Myocyte (in vitro differentiated cells): ENCODE measurements around the gene NRIP1. TPM values are rescaled to one million over a fixed set of nuclear protein-coding genes. Genes with fewer than 3 reads are reported as not detected.

ENCODE experiments used
- DNase-seq: peaks from one replicate; pipeline ENCODE4 v3.0.0-alpha.2; 2012; ENCODE audit warnings: low read depth
- total RNA-seq: library from RNA; depleted of rRNA; stranded (reverse); fragments of >200 nt; gene quantifications from 2 replicates; pipeline ENCODE4 v1.2.3, GENCODE V29; 2014

Gene NRIP1
- total RNA-seq, 1 donor from 2014 or later: 37.3 TPM

DNA sequence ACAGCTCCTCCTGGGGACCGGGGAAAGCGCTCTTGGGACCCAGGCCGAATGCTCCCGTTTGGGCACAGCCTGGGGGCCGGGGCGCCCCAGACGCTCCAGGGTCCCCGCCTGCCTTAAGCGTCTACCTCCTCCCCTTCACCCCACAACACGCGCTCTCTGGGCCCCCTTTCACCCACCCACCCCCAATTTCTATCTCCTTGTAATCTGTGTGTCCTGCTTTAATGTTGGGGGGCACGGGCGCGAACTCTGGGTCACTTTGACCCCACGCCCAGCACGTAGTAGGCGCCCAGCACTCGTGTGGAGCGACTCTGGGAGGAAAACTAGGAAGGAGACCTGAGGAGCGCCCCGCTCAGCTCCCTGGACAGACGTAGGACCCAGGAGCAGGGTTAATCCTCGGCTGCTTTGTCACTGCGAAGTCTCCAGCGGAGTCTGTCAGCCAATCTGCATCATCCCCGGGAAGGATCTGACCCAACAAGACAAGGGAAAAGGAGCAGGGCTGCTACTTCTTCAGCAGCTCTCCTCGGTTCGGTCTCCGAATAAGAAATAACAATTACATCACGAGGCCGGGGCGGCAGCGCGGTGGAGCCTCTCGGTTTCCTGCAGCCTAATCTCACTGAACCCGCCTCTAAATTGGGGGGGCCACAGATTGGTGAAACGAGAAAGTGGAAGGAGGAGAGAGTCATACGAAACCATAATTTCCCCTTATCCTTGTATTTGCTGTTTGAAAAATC lies 757 bp upstream of the NRIP1 start:
- peak; percentile 88 for DNase-seq

DNA sequence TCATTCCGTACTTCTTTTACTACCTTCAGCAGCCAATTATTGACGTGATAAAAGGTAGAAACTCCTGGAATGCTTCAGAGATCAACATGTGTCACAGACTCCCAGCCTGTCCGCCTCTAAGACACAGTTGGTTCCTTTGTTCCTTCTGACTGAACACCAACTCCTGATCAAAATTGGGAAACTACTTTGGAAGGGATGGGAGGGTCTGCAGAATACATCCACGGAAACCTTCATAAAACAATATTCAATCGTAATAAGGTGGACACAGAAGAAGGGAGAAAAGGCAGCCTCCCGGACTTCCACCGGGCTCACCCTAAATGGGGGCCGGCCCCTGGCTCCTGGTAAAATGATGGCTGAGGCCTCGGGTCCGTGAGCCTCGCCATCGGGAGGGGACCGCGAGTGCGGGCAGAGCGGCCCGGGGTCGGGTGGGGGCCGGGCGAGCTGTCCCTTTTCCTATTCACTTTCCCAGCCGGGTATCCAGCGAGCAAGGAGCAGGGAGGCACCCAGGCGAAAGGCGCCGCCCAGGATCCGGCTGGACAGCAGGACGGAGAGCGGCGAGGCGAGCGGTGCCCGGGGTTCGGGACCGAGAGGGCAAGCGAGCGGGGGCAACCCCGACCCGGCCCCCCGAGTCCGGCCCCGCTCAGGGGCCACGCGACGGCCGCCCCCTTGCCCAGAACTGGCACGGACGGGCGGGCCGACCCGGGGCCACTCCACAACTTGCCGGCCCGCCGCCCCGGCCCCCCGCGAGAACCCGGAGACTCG lies 805 bp downstream of the NRIP1 start:
- DNase-seq: peak; percentile 64

- peak; percentile 29 for DNase-seq
Observed at GRCh38 chr21:15063081-15063813, 1.6 kb downstream of the NRIP1 start.

- peak; percentile 45 for DNase-seq
Observed at GRCh38 chr21:15062606-15062965, 2.2 kb downstream of the NRIP1 start.

GRCh38 chr21:15061747-15062605 lies 2.8 kb downstream of the NRIP1 start:
- peak; percentile 18 for DNase-seq

GRCh38 chr21:15061279-15061678 lies 3.5 kb downstream of the NRIP1 start:
- DNase-seq: no peak

DNA sequence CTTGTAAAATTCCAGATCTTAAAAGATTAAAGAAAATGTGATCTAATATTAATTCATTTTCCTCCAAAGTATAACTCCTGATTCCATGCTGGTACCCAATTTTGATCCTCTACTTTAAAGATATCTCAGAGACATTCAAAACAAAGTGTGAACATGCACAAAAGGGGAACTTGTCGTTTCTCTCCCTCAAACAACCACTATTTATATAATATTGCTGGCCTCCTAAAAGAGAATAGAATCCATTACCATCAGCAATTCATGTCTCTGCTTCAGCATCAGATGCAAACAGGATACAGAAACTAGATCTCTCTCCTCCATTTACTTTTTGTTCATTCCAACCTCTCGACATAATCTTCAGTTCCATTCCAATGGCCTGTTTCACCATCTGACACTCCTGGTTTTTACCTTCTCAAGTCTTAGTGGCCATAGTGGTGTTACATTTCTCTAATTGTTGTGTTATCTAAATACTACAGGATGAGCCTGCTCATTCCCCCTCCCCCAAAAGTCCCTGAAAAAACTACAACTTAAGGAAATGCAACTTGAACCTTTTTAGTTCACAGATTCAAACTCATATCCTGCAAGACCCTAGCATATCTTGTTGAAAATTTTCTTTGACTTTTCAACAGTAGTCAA lies 4.1 kb downstream of the NRIP1 start:
- DNase-seq: no peak

DNA sequence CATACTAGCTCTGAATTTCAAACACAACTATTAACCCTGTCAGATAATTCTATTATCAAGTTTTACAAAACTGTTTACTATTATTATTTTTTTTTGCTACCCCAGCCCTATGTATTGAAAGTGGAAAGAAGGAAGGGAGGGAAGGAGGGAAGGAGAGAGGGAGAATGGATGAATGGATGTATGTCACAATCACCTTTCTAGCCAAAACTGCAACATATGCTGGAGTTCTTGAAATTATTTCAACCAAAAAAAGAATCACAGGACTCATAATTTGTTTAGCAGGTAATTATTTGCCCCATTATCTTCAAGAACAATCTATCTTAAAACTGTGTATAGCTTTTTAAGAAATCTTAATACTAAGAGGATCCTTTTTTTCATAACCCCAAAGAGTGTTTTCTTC lies 5.4 kb downstream of the NRIP1 start:
- no peak for DNase-seq

DNA sequence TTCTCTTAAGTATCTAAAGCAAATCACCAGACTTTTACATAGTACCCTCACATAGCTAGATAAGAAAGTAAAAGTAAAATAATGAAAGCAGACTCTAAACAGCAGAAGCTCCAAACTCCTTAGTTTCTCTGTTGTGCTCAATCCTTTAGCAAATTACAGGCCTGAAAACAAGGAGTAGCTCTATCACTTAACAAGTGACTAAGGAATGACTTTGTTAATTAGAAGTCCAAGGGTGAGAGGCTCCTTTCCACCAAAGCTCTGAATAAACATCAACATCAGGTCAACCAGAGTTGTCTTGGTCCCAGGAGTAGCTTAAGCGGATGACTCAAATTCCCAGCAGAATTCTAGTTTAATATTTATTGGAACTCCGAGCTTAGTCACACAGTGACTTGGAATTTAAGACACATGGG lies 5.9 kb downstream of the NRIP1 start:
- peak; percentile 42 for DNase-seq

DNA sequence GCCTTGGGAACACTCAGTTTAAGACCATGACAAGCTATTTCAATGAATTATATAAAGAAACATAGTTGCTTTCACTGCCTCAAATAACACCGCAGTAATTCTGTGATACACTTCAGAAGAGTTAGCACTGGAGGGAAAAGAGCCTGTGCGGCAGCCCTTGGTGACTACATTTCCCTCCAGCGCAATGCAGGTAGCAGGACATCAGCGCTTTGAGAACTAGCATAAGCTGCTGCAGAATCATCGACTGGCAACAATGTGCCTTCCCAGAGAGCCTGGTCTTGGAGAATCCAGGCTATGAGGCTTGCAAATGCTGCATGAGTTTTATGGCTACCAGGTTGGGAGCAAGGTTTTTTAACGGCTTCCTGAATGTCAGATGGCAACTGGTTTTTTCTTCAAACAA lies 7.5 kb downstream of the NRIP1 start:
- no peak for DNase-seq

DNA sequence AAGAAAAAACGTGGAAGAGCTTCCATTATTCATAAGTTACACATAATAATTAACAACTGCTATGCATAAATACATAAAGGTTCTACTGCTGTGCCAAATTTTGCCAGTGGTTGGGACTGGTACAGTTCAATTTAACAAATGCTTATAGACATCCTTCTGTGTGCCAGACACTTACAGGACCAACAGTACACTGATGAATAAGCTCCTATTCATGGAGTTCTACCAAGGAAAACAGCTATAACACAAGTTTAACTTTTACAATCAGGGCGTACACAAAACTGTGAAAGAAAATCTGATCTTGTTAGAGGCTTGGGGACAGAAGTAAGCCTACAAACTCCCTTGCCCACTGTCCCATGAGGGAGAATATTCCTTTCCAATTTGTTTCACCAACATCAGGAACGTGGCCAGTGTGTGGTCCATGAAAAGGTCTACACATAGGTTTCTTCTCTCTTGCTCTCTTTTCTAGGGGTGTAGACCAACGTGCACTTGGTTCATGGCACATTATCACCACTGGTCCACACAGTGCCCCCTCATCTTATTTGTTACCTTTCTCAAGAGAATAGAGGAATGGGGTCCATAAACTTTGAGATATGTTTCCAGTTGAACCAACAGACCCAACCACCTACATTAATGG lies 10.1 kb downstream of the NRIP1 start:
- DNase-seq: no peak

DNA sequence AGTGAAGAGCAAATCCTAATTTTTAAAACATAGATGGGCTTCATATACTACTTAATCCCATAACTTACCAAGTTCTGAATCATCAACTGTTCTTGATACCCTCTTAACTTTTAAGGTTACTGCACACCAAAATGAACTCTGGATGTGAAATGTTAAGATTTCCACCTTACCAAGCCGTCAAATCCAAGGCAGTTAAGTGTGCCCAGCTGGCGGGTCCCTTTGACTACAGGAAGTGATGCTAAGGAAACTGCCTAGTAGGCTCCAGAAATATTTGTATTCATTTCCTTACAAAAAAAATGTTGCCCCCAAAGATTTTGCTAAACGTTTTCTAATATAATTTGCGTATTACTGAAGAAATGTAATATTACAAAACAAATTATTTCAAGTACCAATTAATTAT lies 10.7 kb downstream of the NRIP1 start:
- DNase-seq: no peak

- DNase-seq: no peak
Observed at GRCh38 chr21:15053500-15053899, 11.3 kb downstream of the NRIP1 start.

DNA sequence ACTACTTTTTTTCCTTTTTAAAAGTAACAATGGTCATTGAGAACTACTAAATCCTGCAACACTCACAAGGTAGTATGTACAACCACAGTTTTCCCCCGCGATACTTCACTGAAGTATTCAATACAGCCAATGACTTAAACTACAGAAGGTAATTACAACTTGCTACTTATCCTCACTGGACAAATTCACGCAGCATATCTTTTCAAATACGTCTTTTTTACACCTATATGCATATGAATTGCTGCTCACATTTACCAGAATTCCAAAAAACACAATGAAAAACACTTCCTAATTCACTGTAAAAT lies 12.4 kb downstream of the NRIP1 start:
- DNase-seq: no peak

GRCh38 chr21:15051644-15052458 lies 12.9 kb downstream of the NRIP1 start:
- no peak for DNase-seq

- DNase-seq: no peak
Observed at GRCh38 chr21:15050568-15051377, 14.0 kb downstream of the NRIP1 start.

GRCh38 chr21:15045017-15045416 lies 19.8 kb downstream of the NRIP1 start:
- DNase-seq: no peak

GRCh38 chr21:15042531-15042930 lies 22.3 kb downstream of the NRIP1 start:
- DNase-seq: no peak
